Islet precursor cell (in vitro differentiated cells): ENCODE results near the gene GPHN.
"Not testable (repeated sequence)": the region's sequence is repeated elsewhere in the genome, so short reads cannot be mapped to it uniquely, and the experiment has no call there.

ENCODE experiments used
- DNase-seq: peaks from one replicate; pipeline ENCODE4 v3.0.0-alpha.2; 2018

Gene GPHN

DNA sequence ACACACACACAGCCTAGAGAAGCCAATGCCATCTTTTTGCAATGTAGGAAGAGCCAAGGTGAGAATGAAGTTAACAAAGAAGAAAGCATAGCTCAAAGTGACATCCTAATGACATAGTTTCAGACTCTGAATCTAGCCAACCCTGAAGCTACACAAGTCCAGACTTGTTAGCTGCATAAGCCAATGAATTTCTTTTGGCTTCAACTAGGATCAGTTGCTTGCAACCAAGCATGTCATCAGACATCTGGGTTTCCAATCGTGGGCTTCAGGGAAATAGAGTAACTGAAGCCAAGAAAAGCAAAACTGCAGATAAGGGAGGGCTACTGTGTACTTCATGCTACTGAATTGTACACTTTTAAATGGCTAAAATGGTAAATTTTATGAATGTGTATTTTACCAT lies 4.4 kb upstream of the GPHN start:
- DNase-seq: no peak

GRCh38 chr14:66507181-66507721 lies 696 bp upstream of the GPHN start:
- DNase-seq: no peak

- no peak for DNase-seq
These were observed 549 bp downstream of the GPHN start for GRCh38 chr14:66508547-66508845.

DNA sequence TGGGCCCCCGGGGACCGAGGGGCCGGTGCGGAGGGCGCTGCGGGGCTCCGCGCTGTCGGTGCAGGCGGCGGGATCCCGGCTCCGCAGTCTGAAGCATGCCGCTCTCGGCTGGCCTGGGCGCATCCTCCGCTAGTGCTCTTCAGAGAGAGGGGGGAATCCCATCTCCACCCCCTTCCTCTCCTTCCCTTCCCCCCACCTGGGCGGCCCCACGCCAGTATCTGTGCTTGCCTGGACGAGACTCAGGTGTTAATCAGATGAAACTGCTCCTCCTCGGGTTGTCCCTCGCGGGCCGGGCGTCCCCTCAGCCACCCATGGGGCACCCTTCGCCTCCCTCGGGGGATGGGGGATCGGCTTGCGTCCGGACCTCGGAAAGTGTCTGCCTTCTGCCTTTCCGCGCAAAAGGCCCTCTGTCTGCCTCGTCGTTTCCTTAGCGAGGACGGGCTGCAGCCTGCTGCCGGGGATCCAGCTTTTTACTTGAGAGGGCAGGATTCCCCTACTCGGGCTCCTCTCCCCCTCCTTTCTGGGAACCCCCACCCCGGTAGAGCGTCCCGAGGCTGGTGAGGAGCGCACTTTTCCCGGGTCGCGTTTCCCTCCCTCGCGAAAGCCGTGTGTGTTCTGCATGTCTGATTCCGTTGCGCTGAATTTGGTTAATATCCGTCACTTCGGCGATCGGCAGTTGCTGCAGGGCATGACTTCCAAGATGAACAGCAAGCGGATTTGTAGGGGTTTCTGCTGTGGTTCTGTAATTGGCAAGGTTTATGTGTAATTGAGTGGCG lies 1.1 kb downstream of the GPHN start:
- DNase-seq: peak; percentile 61

DNA sequence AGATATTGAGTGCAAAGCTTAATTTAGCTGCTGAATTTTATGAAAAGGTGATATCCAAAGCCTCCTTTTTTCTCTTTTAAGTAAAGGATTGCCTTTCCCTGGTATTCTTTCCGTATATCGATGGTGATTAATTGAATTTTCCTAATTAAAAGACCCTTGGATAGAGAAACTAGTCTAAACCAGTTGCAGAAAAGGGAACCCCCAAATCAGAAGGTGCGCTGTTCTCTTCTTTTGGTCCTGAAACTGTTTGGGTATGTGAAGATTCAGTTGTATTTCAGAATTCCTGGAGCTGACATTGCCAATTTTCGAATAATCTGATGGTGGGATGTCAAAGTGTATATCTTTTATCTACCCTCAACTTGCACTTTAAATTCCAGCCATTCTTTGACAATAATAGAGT lies 1.9 kb downstream of the GPHN start:
- no peak for DNase-seq

- DNase-seq: no peak
These were observed 3.9 kb downstream of the GPHN start for GRCh38 chr14:66511849-66512248.

GRCh38 chr14:66514213-66514612 lies 6.3 kb downstream of the GPHN start:
- DNase-seq: no peak

- DNase-seq: no peak
These were observed 22.6 kb downstream of the GPHN start for GRCh38 chr14:66530526-66530925.

GRCh38 chr14:66539034-66539433 lies 31.1 kb downstream of the GPHN start:
- DNase-seq: no peak

DNA sequence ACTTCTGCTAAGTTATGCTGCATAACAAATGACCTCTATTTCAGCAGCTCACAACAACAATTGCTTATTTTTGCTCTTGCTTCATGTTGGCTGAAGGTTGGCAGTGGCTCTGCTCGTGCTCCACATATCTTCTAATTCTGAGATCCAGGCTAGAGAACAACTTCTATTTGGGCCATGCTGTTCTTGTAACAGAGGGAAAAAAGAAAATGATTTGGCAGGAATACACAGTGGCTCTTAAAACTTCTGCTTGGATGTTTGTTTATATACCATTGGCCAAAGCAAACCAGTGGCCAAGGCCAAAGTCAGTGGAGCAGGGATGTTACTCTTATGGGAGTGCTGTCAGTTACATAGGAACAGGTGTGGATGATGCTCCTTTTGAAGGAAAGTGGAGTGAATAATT lies 32.1 kb downstream of the GPHN start:
- DNase-seq: no peak

- no peak for DNase-seq
These were observed 33.7 kb downstream of the GPHN start for GRCh38 chr14:66541627-66542026.

DNA sequence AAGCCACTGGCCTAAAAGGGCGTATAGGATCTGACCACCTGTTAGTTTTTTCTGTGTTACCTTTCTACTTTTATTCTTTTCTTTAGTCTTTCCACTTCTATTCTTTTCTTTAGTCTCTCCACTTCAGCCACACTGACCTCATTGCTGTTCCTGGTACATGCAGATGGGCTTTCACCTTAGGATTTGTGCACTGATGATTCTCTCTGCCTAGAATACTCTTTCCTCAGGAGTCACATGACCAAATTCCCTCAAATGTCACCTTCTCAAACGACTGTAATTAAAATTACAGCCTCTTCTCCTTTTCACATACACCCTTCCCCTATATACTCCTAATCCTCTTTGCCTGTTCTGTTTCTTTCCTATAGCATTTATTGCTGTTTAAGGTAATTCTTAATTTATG lies 36.0 kb downstream of the GPHN start:
- DNase-seq: no peak

- DNase-seq: not testable (repeated sequence)
These were observed 37.2 kb downstream of the GPHN start for GRCh38 chr14:66545191-66545590.

DNA sequence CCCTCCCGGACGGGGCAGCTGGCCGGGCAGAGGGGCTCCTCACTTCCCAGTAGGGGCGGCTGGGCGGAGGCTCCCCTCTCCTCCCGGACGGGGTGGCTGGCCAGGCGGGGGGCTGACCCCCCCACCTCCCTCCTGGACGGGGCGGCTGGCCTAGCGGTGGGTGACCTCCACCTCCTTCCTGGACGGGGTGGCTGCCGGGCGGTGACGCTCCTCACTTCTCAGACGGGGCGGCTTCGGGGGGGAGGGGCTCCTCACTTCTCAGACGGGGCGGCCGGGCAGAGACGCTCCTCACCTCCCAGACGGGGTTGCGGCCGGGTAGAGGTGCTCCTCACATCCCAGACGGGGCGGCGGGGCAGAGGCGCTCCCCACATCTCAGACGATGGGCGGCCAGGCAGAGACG lies 37.8 kb downstream of the GPHN start:
- DNase-seq: not testable (repeated sequence)

- DNase-seq: no peak
These were observed 55.8 kb downstream of the GPHN start for GRCh38 chr14:66563731-66564130.

DNA sequence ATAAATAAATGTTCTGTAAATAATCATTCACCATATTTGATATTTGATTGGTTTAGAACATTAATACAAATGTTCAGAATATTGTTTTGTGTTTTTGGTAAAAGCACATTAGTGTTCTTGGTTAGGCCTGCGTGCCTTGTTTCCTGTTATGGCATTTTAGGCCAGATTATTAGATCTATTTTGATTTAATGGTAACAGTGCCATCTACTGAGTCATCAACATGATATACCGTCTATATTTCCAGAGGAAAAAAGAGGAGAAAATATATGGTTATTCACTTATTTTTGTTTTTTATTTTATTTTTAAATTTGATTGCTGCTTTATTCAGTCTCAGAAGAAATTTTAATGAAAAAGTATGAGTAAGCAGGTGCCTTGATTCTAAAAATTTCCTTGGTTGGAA lies 60.3 kb downstream of the GPHN start:
- no peak for DNase-seq

- DNase-seq: no peak
These were observed 64.9 kb downstream of the GPHN start for GRCh38 chr14:66572826-66573225.

GRCh38 chr14:66575014-66575413 lies 67.1 kb downstream of the GPHN start:
- no peak for DNase-seq

GRCh38 chr14:66575939-66576338 lies 68.0 kb downstream of the GPHN start:
- no peak for DNase-seq

GRCh38 chr14:66587753-66588152 lies 79.8 kb downstream of the GPHN start:
- not testable (repeated sequence) for DNase-seq

GRCh38 chr14:66595394-66595793 lies 87.4 kb downstream of the GPHN start:
- no peak for DNase-seq

- DNase-seq: no peak
These were observed 88.5 kb downstream of the GPHN start for GRCh38 chr14:66596241-66596985.

GRCh38 chr14:66600416-66600815 lies 92.5 kb downstream of the GPHN start:
- no peak for DNase-seq

DNA sequence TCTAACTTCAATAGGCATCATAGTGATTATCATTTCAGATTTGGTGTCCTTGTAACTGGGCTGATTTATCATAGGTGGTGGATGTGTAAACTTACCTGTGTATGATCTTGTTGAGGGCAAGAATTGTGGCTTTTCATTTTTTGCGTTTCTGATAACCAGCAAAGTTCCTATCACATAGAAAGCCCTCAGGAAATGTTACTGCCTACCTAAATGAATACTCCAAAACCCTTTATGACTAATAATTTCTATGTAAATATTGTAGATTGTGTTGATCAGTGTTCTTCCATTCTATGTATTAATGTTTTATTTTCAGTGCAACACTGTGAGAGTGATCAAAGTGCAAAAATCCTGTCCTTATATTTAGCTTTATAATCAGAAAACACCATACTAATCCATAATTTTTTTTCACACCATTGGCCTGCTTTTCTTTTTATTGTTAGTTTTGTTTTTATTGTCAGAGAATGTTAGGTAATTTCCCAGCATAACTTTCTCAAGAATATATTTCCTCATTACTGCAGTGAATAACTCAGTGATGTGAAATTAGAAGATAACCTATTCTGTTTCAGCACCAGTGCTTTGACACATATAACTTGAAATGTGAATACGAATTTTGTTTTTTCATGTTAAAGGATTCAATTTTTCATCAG lies 94.1 kb downstream of the GPHN start:
- DNase-seq: no peak
